GM18867 (cell line): ENCODE measurements around the gene RXFP4.
"Not testable (repeated sequence)": the region's sequence is repeated elsewhere in the genome, so short reads cannot be mapped to it uniquely, and the experiment has no call there.

ENCODE experiments used
- ATAC-seq: cut with Tn5 transposase; IDR thresholded peaks from one replicate; pipeline ENCODE4 v1.9.1; 2021; ENCODE audit warnings: mild to moderate bottlenecking, moderate library complexity; ENCODE audit not compliant: unreplicated experiment

RXFP4 gene, protein sequence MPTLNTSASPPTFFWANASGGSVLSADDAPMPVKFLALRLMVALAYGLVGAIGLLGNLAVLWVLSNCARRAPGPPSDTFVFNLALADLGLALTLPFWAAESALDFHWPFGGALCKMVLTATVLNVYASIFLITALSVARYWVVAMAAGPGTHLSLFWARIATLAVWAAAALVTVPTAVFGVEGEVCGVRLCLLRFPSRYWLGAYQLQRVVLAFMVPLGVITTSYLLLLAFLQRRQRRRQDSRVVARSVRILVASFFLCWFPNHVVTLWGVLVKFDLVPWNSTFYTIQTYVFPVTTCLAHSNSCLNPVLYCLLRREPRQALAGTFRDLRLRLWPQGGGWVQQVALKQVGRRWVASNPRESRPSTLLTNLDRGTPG

GRCh38 chr1:155940993-155941844, at the start of gene RXFP4:
RXFP4 (plus strand) TSS chr1:155941638; CDS start chr1:155941710, 72 bp downstream.
- ATAC-seq = no peak

GRCh38 chr1:155892796-155893195, 48.6 kb upstream of the RXFP4 start:
- no peak for ATAC-seq

DNA sequence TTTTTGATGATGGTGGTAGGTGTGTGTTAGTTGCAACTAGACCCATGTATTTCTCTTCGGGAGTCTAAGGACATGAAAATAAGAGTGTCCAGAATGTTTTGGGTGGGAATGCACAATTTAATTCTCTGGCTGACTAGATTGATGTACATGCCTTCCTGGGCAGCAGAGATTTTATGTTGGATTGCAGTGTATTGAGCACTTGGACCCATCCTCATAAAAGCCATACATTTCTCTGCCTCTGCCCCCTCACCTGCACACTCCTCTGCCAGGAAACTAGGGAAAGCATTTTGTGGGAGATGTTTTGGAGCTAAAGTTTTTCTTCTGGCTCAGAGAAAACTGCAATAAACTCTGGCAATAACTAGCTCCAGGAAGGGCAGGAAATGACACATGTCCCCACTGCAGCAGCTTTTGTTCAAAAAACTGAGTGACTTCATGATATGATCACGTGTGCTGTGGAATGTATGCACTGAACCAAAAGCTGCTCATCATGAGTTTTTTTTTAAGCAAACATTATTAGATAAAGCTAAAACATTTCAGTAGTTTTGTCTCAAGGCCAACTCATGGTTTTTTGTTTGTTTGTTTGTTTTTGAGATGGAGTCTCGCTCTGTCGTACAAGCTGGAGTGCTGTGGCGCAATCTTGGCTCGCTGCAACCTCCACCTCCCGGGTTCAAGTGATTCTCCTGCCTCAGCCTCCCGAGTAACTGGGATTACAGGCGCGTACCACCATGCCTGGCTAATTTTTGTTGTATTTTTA, 47.9 kb upstream of the RXFP4 start:
- no peak for ATAC-seq

- ATAC-seq = not testable (repeated sequence)
Observed at GRCh38 chr1:155895617-155896016, 45.8 kb upstream of the RXFP4 start.

DNA sequence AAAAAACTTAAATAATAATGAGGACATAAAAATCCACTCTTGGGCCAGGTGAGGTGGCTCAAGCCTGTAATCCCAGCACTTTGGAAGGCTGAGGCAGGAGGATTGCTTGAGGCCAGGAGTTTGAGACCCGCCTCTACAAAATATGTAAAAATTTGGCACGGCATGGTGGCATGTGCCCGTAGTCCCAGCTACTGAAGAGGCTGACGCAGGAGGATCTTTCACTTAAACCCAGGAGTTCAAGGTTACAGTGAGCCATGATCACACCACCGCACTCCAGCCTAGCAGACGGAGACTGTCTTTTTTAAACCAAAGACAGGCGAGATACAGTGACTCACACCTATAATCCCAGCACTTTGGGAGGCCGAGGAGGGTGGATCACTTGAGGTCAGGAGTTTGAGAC, 45.0 kb upstream of the RXFP4 start:
- ATAC-seq = not testable (repeated sequence)

DNA sequence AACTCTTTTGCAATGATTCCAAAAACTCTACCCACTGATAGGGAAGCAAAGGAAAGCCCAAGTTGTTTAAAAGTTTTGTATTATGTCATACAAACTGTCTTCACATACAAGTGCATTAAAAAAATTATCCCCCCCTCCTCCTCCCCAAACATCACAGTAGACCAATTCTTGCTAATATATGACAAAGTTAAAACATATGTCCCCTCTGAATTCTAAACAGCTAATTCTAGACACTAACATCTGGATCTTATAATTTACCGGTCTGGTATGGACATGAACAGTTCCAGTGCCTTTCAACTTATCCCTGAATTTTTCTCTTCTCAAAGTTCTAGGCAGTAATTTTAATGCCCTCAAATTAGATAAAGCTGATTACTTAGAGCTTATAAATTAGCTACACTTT, 43.7 kb upstream of the RXFP4 start:
- ATAC-seq = no peak

- no peak for ATAC-seq
Observed at GRCh38 chr1:155898888-155899287, 42.5 kb upstream of the RXFP4 start.

DNA sequence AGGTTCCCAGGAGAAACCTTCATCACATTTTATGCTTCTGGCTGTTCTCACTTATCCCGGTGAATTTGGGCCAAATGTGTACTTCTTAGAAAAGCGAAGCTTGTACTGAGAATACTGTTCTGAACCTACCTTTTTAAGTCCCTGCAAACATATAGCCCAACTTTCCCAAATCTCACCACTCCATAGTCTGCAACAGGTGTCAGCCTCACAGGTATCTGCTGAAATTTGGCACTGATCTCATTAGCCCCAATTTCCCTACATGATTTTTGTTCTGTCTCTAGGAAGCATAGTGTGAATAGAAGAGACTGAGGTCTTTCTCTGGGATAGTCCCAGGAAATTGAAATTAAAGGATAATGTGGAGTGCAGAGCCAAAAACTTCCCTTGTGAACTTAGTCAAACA, 41.8 kb upstream of the RXFP4 start:
- no peak for ATAC-seq

DNA sequence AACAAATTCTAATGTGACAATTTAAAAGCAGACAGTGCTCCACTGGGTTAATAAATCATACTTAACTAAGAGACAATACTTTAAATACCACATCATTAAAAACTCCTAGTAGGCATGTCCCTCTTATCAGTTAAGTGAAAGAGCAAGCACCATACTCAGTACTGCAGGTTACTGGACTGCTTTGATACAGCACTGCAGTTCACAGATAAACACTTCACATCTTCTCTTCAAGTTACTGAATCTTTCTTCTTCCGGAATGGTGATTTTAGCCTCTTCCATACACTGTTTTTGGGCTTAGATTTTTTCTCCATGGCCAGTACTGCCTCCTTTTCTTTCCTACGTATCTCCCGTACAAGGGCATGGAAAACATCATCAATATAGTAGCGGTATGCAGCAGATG, 41.3 kb upstream of the RXFP4 start:
- no peak for ATAC-seq

DNA sequence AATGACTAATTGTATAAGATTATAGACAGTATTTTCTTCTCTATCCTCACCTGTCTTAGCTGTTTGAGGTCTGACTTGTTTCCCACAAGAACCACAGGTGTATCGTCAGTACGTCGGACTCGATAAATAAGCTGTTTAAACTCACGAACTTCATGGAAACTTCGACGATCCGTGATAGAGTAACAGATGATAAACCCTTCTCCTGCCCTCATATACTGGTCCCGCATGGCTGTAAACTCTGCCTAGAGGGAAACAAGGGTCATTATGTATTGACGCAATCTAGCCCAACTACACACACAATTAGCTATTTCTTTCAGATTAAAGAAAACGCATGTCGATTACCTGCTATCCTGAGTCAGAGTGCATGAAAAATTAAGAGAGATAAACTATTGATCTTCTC, 37.2 kb upstream of the RXFP4 start:
- ATAC-seq = no peak

DNA sequence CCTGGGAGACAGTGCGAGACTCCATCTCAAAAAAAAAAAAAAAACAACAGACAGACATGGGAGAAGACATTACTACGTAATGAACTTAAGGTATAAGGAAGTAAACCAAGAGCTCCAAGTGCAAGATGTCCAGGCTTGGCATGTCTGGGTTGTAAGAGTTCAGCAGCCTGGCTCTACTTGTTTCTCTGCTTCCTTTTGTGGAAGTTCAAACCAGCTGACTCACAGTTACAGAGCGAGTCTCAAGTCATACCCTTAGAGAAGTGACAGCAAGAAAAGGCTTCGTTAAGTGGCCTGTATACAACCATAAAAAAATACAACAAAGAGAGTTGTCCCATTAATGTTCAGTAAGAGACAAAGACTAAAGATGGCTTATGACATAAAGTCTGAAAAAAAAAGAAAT, 31.5 kb upstream of the RXFP4 start:
- ATAC-seq = no peak

GRCh38 chr1:155910621-155911121, 30.8 kb upstream of the RXFP4 start:
- no peak for ATAC-seq

GRCh38 chr1:155911156-155912055, 30.0 kb upstream of the RXFP4 start, which contains the start of gene RIT1:
RIT1 (minus strand) TSS chr1:155911349; CDS start chr1:155910761, 588 bp downstream.
- peak; percentile 82 for ATAC-seq

DNA sequence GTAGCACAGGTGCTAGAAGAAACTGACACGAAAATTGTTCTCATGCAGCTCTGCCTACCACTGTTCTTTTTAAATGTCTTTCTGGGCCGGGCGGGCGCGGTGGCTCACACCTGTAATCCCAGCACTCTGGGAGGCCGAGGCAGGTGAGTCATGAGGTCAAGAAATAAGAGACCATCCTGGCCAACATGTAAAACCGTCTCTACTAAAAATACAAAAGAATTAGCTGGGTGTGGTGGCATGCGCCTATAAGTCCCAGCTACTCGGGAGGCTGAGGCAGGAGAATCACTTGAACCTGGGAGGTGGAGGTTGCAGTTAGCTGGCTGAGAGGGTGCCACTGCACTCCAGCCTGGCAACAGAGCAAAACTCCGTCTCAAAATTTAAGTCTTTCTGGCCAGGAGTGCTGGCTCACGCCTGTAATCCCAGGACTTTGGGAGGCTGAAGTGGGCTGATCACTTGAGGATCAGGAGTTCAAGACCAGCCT, 29.3 kb upstream of the RXFP4 start:
- peak; percentile 27 for ATAC-seq

- no peak for ATAC-seq
Observed at GRCh38 chr1:155913969-155914757, 27.3 kb upstream of the RXFP4 start.

DNA sequence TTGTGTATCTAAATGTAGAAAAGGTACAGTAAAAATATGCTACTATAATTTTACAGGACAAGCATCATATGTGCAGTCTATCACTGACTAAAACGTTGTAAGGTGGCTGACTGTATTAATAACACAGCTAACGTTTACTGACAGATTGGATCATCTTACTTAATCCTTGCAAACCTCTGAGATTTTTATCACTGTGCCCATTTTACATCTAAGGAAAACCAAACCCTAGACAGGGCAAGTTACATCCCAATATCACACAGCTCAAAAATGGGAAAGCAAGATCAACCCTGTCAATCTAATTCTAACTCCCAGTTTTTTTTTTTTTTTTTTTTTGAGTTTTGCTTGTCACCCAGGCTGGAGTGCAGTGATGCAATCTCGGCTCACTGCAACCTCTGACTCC, 22.8 kb upstream of the RXFP4 start:
- no peak for ATAC-seq

DNA sequence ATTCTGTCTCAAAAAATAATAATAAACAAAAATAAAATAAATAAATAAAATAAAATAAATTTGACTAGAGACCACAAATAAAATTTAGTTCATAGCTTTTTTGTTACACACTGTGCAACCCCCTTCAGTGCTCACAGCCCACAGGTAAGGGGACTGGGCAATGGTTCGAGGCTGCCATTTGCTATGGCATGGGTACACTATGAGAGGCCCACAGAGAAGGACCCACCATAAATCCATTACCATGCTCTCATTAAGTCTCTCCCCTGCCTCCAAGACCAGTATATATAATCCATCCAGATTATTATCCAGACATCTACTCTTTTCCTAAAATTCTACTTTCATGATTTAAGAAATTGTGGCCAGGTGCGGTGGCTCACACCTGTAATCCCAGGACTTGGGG, 21.6 kb upstream of the RXFP4 start:
- ATAC-seq = no peak

GRCh38 chr1:155920717-155921116, 20.7 kb upstream of the RXFP4 start:
- no peak for ATAC-seq

DNA sequence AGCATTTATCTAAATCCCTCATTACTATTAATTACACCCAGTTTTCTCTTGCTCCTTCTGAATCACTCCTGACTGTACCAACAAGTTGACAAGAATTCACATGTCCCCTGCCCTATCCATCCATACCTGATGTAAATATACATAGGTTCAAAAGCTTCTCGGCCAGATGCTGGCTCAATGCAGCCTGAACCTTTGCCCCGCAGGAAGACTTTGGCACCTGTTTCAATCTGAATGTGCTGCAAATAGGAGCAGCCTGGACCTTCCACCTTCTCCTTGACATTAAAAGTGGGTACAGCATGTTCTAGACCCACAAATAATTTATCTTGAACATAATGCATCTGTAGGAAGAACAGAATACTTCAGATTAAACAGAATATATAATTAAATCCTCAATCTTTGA, 15.9 kb upstream of the RXFP4 start:
- no peak for ATAC-seq
